PC-9 (cell line): ENCODE data around the gene ADIPOR2. TPM values are rescaled to one million over a fixed set of nuclear protein-coding genes. Genes with fewer than 3 reads are reported as not detected.

Source experiments
- BruUV-seq: library from RNA; stranded (reverse); fragments of 400-500 nt; replicated peaks from 2 replicates; lab custom pipeline; 2021; lab: Mats Ljungman, UMichigan
- CTCF ChIA-PET: fragments of 300-600 bp; sonication (Branson Sonifier 250); formaldehyde crosslinking; loops from one replicate; lab custom pipeline; 2022; ENCODE audit warnings: antibody characterized with exemption; lab: Charles Lee
- POLR2A ChIA-PET: fragments of 300-600 bp; sonication (Branson Sonifier 250); formaldehyde crosslinking; loops from one replicate; lab custom pipeline; 2022; ENCODE audit warnings: antibody characterized with exemption; ENCODE audit not compliant: unreplicated experiment; lab: Charles Lee
- DNase-seq, 2 experiments: peaks; one replicate each; pipeline versions ENCODE4 v3.0.0 to v3.0.0-alpha.2; 2015 to 2022; ENCODE audit warnings: mixed read lengths in 1 of 2
- H2AFZ ChIP-seq: fragments of 200-600 bp; sonication (generic); 2 replicates; pipeline ENCODE4 v1.8.1; 2017; ENCODE audit warnings: antibody characterized with exemption
- H3F3A ChIP-seq: fragments of 200-600 bp; sonication (generic); 2 replicates; pipeline ENCODE4 v1.8.1; 2017; ENCODE audit warnings: antibody characterized with exemption, mild to moderate bottlenecking, low read depth; ENCODE audit not compliant: insufficient read depth
- H3K27ac ChIP-seq: fragments of 200-600 bp; sonication (generic); 2 replicates; pipeline ENCODE4 v1.6.1; 2016; ENCODE audit warnings: mixed run types
- H3K27me3 ChIP-seq: fragments of 200-600 bp; sonication (generic); 2 replicates; pipeline ENCODE4 v1.6.1; 2016; ENCODE audit warnings: low read depth, mixed run types; ENCODE audit not compliant: insufficient read depth
- H3K36me3 ChIP-seq: fragments of 200-600 bp; sonication (generic); 2 replicates; pipeline ENCODE4 v1.6.1; 2016; ENCODE audit warnings: low read depth, mixed run types
- H3K4me1 ChIP-seq: fragments of 200-600 bp; sonication (generic); replicated peaks from 2 replicates; pipeline ENCODE4 v1.6.1; 2016; ENCODE audit warnings: mixed run types; ENCODE audit not compliant: insufficient read depth
- H3K4me2 ChIP-seq: fragments of 200-600 bp; sonication (generic); 2 replicates; pipeline ENCODE4 v1.6.1; 2017; ENCODE audit warnings: mixed run types
- H3K4me3 ChIP-seq: fragments of 200-600 bp; sonication (generic); 2 replicates; pipeline ENCODE4 v1.6.1; 2016; ENCODE audit warnings: mixed run types
- H3K79me2 ChIP-seq: fragments of 200-600 bp; sonication (generic); 2 replicates; pipeline ENCODE4 v1.6.1; 2017; ENCODE audit warnings: low read depth, mixed run types
- H3K9me2 ChIP-seq: fragments of 200-600 bp; sonication (generic); 2 replicates; pipeline ENCODE4 v1.8.1; 2017; ENCODE audit warnings: mild to moderate bottlenecking; ENCODE audit not compliant: insufficient read depth
- H3K9me3 ChIP-seq: fragments of 200-600 bp; sonication (generic); 2 replicates; pipeline ENCODE4 v1.8.1; 2016; ENCODE audit warnings: low read depth; ENCODE audit not compliant: insufficient read depth
- H4K20me1 ChIP-seq: fragments of 200-600 bp; sonication (generic); 2 replicates; pipeline ENCODE4 v1.8.1; 2017; ENCODE audit not compliant: insufficient read depth
- CTCF ChIP-seq: fragments of 200-600 bp; sonication (generic); conservative IDR thresholded peaks from 2 replicates; pipeline ENCODE4 v1.6.1; 2017; ENCODE audit warnings: mixed run types, antibody characterized with exemption, mild to moderate bottlenecking, moderate library complexity
- EZH2 ChIP-seq: fragments of 200-600 bp; sonication (generic); IDR thresholded peaks from 2 replicates; pipeline ENCODE4 v1.8.0; 2017; ENCODE audit warnings: antibody characterized with exemption, low read depth
- intact Hi-C: fragments of 100-400 bp; cut with micrococcal nuclease; formaldehyde crosslinking; loops from one replicate; pipeline ENCODE4 v1.10.0; 2022; ENCODE audit not compliant: unreplicated experiment
- total RNA-seq: library from RNA; stranded (reverse); gene quantifications from 2 replicates; pipeline ENCODE4 v1.2.3, GENCODE V29; 2021

Gene ADIPOR2
- total RNA-seq, 1 experiment from 2014 or later, result 107 TPM

GRCh38 chr12:1810201-1810930 lies 119.5 kb downstream of the ADIPOR2 start:
- TF ChIP-seq EZH2 (no peak), CTCF (no peak)
- ChIA-PET CTCF (no interaction called here), POLR2A (no interaction called here)
- Histone ChIP-seq H3K9me2 (no peaks in the 10 kb centered on the region), H3K9me3 (no peaks in the 10 kb centered on the region), H3F3A (no peaks in the 10 kb centered on the region), H3K79me2 (no peaks in the 10 kb centered on the region), H2AFZ (no peak overlapping the region), H3K27ac (no peak overlapping the region), H3K27me3 (peaks cover 70% of the 10 kb centered on the region), H3K4me1 (no peaks in the 10 kb centered on the region), H3K4me2 (no peak overlapping the region), H3K36me3 (no peaks in the 10 kb centered on the region), H3K4me3 (no peak overlapping the region), H4K20me1 (no peaks in the 10 kb centered on the region)
- DNase-seq, result no peak
- no TSS peak for BruUV-seq
- intact Hi-C loops, result no loop called here

GRCh38 chr12:1810931-1811280 lies 120.0 kb downstream of the ADIPOR2 start:
- ChIA-PET POLR2A (no interaction called here), CTCF (no interaction called here)
- peaks cover 76% of the 10 kb centered on the region for H3K27me3 ChIP-seq
- H4K20me1 ChIP-seq, result no peaks in the 10 kb centered on the region
- no peaks in the 10 kb centered on the region for H3K36me3 ChIP-seq
- BruUV-seq, result no TSS peak
- intact Hi-C loops, result no loop called here
- H3K27ac ChIP-seq, result no peak overlapping the region
- no peaks in the 10 kb centered on the region for H3K9me3 ChIP-seq
- H3K4me1 ChIP-seq, result no peaks in the 10 kb centered on the region
- no peak for DNase-seq
- TF ChIP-seq CTCF (no peak), EZH2 (no peak)
- no peaks in the 10 kb centered on the region for H3F3A ChIP-seq
- no peak overlapping the region for H3K4me2 ChIP-seq
- H3K9me2 ChIP-seq, result no peaks in the 10 kb centered on the region
- no peaks in the 10 kb centered on the region for H3K79me2 ChIP-seq
- no peak overlapping the region for H3K4me3 ChIP-seq
- no peak overlapping the region for H2AFZ ChIP-seq

- no TSS peak for BruUV-seq
- Histone ChIP-seq H3K79me2 (no peaks in the 10 kb centered on the region), H3K4me3 (no peak overlapping the region), H3K27ac (no peak overlapping the region), H3K36me3 (no peaks in the 10 kb centered on the region), H3K27me3 (peaks cover 81% of the 10 kb centered on the region), H3K9me2 (no peaks in the 10 kb centered on the region), H3K4me2 (no peak overlapping the region), H3F3A (no peaks in the 10 kb centered on the region), H3K4me1 (no peaks in the 10 kb centered on the region), H2AFZ (no peak overlapping the region), H4K20me1 (no peaks in the 10 kb centered on the region), H3K9me3 (no peaks in the 10 kb centered on the region)
- ChIA-PET POLR2A (no interaction called here), CTCF (no interaction called here)
- intact Hi-C loops, result no loop called here
- no peak for TF ChIP-seq EZH2
- no peak for TF ChIP-seq CTCF
- no peak for DNase-seq
These were observed 120.5 kb downstream of the ADIPOR2 start for GRCh38 chr12:1811281-1811947.
